Endothelial cell of umbilical vein (primary cell): ENCODE data around the gene YDJC.

Experiments
- GATA2 ChIP-seq: IDR thresholded peaks from 2 replicates; pipeline ENCODE4 v1.7.0; 2011; ENCODE audit warnings: low read depth, mild to moderate bottlenecking, moderate library complexity, mixed read lengths, low read length; ENCODE audit not compliant: insufficient read length, insufficient read depth
- MYC ChIP-seq: IDR thresholded peaks from one replicate; pipeline ENCODE4 v1.6.1; 2011; ENCODE audit warnings: mild to moderate bottlenecking, low read depth, low read length
- POLR2A ChIP-seq: IDR thresholded peaks from 2 replicates; pipeline ENCODE4 v1.6.1; 2012; ENCODE audit warnings: low read depth, mild to moderate bottlenecking, control low read depth, low read length
- TF ChIP-seq, protein P1 (sequence below), 2 donors: IDR thresholded peaks; 1 replicate in 1 of 2; 2 replicates in 1 of 2; pipeline ENCODE4 v1.5.1; 2011; ENCODE audit warnings: low read length in 2 of 2, mild to moderate bottlenecking in 2 of 2, moderate library complexity in 2 of 2, control low read depth in 1 of 2, inconsistent platforms in 1 of 2, low read depth in 1 of 2; ENCODE audit not compliant: insufficient read depth in 1 of 2; ENCODE audit errors: extremely low read depth in 1 of 2
- TF ChIP-seq, protein P2 (sequence below): IDR thresholded peaks from 2 replicates; pipeline ENCODE4 v1.6.1; 2011; ENCODE audit not compliant: insufficient read depth, insufficient read length

DNA sequence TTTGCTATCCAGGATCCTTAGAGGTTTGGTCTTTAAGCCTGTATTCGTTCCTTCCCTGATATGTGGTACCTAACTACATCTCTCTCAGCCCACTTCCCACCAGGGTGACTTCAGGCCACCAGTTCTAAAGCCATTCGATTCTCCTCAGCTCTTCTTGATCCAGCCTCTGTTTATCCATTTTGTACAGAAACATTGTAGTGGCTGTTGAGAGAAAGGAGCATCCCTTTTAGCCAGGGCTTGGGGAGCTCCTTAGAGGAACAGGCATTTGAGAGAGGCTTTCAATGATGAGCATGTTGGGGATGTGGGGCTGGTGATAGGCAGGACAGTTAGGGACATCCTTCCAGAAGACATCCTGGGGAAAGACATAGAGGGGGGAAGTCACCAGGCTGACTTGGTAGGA is 44.4 kb downstream of the YDJC start:
- TF ChIP-seq POLR2A (no peak), GATA2 (no peak), MYC (no peak)
- TF ChIP-seq, protein P1, sequence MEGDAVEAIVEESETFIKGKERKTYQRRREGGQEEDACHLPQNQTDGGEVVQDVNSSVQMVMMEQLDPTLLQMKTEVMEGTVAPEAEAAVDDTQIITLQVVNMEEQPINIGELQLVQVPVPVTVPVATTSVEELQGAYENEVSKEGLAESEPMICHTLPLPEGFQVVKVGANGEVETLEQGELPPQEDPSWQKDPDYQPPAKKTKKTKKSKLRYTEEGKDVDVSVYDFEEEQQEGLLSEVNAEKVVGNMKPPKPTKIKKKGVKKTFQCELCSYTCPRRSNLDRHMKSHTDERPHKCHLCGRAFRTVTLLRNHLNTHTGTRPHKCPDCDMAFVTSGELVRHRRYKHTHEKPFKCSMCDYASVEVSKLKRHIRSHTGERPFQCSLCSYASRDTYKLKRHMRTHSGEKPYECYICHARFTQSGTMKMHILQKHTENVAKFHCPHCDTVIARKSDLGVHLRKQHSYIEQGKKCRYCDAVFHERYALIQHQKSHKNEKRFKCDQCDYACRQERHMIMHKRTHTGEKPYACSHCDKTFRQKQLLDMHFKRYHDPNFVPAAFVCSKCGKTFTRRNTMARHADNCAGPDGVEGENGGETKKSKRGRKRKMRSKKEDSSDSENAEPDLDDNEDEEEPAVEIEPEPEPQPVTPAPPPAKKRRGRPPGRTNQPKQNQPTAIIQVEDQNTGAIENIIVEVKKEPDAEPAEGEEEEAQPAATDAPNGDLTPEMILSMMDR (IDR thresholded peaks at IDR 0.05; ENCODE audit: extremely low read depth in 1 of 2, insufficient read depth in 1 of 2, low read depth in 1 of 2, low read length in 2 of 2): no peak
- TF ChIP-seq, protein P2, sequence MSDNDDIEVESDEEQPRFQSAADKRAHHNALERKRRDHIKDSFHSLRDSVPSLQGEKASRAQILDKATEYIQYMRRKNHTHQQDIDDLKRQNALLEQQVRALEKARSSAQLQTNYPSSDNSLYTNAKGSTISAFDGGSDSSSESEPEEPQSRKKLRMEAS: no peak
